Superior temporal gyrus (tissue), 1 donor: ENCODE results near the gene VWA3A.
"Not testable (repeated sequence)": the region's sequence is repeated elsewhere in the genome, so short reads cannot be mapped to it uniquely, and the experiment has no call there.

Source experiments
- DNase-seq: peaks from one replicate; pipeline ENCODE4 v3.0.0-alpha.2; 2016; ENCODE audit errors: extremely low spot score

Gene VWA3A

GRCh38 chr16:22139008-22139407, 46.7 kb downstream of the VWA3A start:
- no peak for DNase-seq

GRCh38 chr16:22139732-22140131, 47.4 kb downstream of the VWA3A start:
- DNase-seq: no peak

GRCh38 chr16:22141767-22142166, 49.4 kb downstream of the VWA3A start:
- DNase-seq: no peak

- DNase-seq: no peak
These were observed 52.2 kb downstream of the VWA3A start for GRCh38 chr16:22144520-22144919.

GRCh38 chr16:22147853-22148252, 55.5 kb downstream of the VWA3A start:
- DNase-seq: no peak

GRCh38 chr16:22151246-22151998, 59.1 kb downstream of the VWA3A start:
- no peak for DNase-seq

- DNase-seq: no peak
These were observed 60.0 kb downstream of the VWA3A start for GRCh38 chr16:22152316-22152715.

- not testable (repeated sequence) for DNase-seq
These were observed 60.7 kb downstream of the VWA3A start for GRCh38 chr16:22153078-22153477.

- DNase-seq: no peak
These were observed 69.1 kb downstream of the VWA3A start for GRCh38 chr16:22161401-22161800.

- no peak for DNase-seq
These were observed 69.8 kb downstream of the VWA3A start, which contains the start of gene SDR42E2 for GRCh38 chr16:22161999-22162655. Gene SDR42E2, plus strand, starts transcription at chr16:22162506. Its CDS starts 3,077 bp downstream, at chr16:22165583.

GRCh38 chr16:22162656-22163009, 70.3 kb downstream of the VWA3A start:
- DNase-seq: no peak

GRCh38 chr16:22163806-22164205, 71.5 kb downstream of the VWA3A start:
- DNase-seq: no peak

- no peak for DNase-seq
These were observed 72.1 kb downstream of the VWA3A start for GRCh38 chr16:22164482-22164881.

GRCh38 chr16:22165508-22166285, 73.4 kb downstream of the VWA3A start:
- DNase-seq: no peak

GRCh38 chr16:22171953-22172352, 79.6 kb downstream of the VWA3A start:
- DNase-seq: no peak

GRCh38 chr16:22172642-22173041, 80.3 kb downstream of the VWA3A start:
- not testable (repeated sequence) for DNase-seq

GRCh38 chr16:22174642-22175041, 82.3 kb downstream of the VWA3A start:
- DNase-seq: no peak

GRCh38 chr16:22177968-22178930, 85.9 kb downstream of the VWA3A start:
- no peak for DNase-seq

- no peak for DNase-seq
These were observed 89.1 kb downstream of the VWA3A start for GRCh38 chr16:22181426-22181825.

- no peak for DNase-seq
These were observed 89.5 kb downstream of the VWA3A start for GRCh38 chr16:22181843-22182242.

- DNase-seq: no peak
These were observed 91.0 kb downstream of the VWA3A start for GRCh38 chr16:22183335-22183734.
